ENCODE measurements around the gene TENT5C. TPM values are rescaled to one million over a fixed set of nuclear protein-coding genes. Genes with fewer than 3 reads are reported as not detected.

Gene TENT5C
- total RNA-seq, 1 experiment from 2014 or later, result 1.4 TPM

DNA sequence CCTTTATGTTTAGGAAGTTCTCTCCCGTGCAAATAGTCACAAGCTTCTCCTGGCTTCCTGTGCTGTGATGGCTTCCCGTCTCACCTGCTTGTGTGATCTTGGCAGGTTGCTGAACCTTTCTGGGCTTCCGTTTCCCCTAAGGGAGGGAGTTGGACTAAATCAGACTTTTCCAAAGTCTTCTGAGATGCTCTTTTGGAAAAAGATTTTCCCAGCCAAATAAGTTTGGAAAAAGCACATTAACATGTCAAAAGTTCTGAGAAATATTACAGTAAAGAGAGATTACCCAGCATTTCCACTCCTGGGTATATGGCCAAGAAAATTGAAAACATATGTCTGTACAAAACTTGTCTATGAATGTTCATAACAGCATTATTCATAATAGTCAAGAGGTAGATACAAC is 36.0 kb upstream of the TENT5C start:
- Histone ChIP-seq H3K79me2 (ENCODE audit: insufficient read depth, low read length) (no peaks in the 10 kb centered on the region), H3K9me3 (ENCODE audit: control insufficient read depth in 1 of 2, insufficient read depth in 1 of 2, low read depth in 1 of 2, low read length in 2 of 2) (no peaks in the 10 kb centered on the region), H3K9me2 (ENCODE audit: insufficient read depth) (no peaks in the 10 kb centered on the region), H3K36me3 (ENCODE audit: control insufficient read depth in 1 of 2, insufficient read depth in 2 of 2, low read length in 2 of 2) (no peaks in the 10 kb centered on the region), H4K20me1 (ENCODE audit: insufficient read depth) (no peaks in the 10 kb centered on the region), H3K27ac (ENCODE audit: low read depth, low read length) (no peak overlapping the region), H3K4me3 (replicated peaks in 1 of 2; ENCODE audit: low read depth in 1 of 2, low read length in 2 of 2) (no peak overlapping the region), H3K27me3 (ENCODE audit: insufficient read depth, low read length) (no peaks in the 10 kb centered on the region), H3K4me2 (ENCODE audit: low read length) (no peak overlapping the region), H3K4me1 (ENCODE audit: control insufficient read depth in 1 of 2, insufficient read depth in 2 of 2, low read length in 2 of 2) (no peaks in the 10 kb centered on the region; a peak in 1 of 4 replicates), H3K9ac (ENCODE audit: low read length) (no peak overlapping the region), H2AFZ (ENCODE audit: low read depth, low read length, poor library complexity, severe bottlenecking) (no peak overlapping the region)
- no TSS peak for BruUV-seq (replicated peaks)
- TF ChIP-seq POLR2A (IDR thresholded peaks at IDR 0.05; ENCODE audit: borderline replicate concordance, extremely low read depth, insufficient read depth, insufficient read length), result no peak
- no peak for TF ChIP-seq SRF (IDR thresholded peaks at IDR 0.05; ENCODE audit: low read depth)
- TF ChIP-seq CEBPB (IDR thresholded peaks at IDR 0.05; ENCODE audit: low read depth), result no peak
- no peak for TF ChIP-seq RAD21 (IDR thresholded peaks at IDR 0.05; ENCODE audit: low read depth)
- TF ChIP-seq, protein P1, sequence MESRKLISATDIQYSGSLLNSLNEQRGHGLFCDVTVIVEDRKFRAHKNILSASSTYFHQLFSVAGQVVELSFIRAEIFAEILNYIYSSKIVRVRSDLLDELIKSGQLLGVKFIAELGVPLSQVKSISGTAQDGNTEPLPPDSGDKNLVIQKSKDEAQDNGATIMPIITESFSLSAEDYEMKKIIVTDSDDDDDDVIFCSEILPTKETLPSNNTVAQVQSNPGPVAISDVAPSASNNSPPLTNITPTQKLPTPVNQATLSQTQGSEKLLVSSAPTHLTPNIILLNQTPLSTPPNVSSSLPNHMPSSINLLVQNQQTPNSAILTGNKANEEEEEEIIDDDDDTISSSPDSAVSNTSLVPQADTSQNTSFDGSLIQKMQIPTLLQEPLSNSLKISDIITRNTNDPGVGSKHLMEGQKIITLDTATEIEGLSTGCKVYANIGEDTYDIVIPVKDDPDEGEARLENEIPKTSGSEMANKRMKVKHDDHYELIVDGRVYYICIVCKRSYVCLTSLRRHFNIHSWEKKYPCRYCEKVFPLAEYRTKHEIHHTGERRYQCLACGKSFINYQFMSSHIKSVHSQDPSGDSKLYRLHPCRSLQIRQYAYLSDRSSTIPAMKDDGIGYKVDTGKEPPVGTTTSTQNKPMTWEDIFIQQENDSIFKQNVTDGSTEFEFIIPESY (IDR thresholded peaks at IDR 0.05; ENCODE audit: extremely low read depth, insufficient replicate concordance, low read length), result no peak
- TF ChIP-seq, protein P2, sequence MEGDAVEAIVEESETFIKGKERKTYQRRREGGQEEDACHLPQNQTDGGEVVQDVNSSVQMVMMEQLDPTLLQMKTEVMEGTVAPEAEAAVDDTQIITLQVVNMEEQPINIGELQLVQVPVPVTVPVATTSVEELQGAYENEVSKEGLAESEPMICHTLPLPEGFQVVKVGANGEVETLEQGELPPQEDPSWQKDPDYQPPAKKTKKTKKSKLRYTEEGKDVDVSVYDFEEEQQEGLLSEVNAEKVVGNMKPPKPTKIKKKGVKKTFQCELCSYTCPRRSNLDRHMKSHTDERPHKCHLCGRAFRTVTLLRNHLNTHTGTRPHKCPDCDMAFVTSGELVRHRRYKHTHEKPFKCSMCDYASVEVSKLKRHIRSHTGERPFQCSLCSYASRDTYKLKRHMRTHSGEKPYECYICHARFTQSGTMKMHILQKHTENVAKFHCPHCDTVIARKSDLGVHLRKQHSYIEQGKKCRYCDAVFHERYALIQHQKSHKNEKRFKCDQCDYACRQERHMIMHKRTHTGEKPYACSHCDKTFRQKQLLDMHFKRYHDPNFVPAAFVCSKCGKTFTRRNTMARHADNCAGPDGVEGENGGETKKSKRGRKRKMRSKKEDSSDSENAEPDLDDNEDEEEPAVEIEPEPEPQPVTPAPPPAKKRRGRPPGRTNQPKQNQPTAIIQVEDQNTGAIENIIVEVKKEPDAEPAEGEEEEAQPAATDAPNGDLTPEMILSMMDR (IDR thresholded peaks at IDR 0.05 in 2 of 3, conservative IDR thresholded peaks at IDR 0.05 in 1 of 3; ENCODE audit: borderline replicate concordance in 1 of 3, insufficient read depth in 1 of 3, low read depth in 2 of 3, low read length in 2 of 3), result no peak
- no peak for TF ChIP-seq EZH2phosphoT487 (IDR thresholded peaks at IDR 0.05; ENCODE audit: borderline replicate concordance)
- no peak for TF ChIP-seq TCF7L2 (IDR thresholded peaks at IDR 0.05; ENCODE audit: borderline replicate concordance, extremely low read depth, insufficient read depth, insufficient read length)
- no peak for TF ChIP-seq EZH2 (IDR thresholded peaks at IDR 0.05)
- no peak for TF ChIP-seq JUND (IDR thresholded peaks at IDR 0.05)
- TF ChIP-seq EGR1 (IDR thresholded peaks at IDR 0.05; ENCODE audit: low read depth), result no peak
- no peak for TF ChIP-seq ELF1 (IDR thresholded peaks at IDR 0.05; ENCODE audit: borderline replicate concordance, low read depth)
- TF ChIP-seq CBX3 (IDR thresholded peaks at IDR 0.05; ENCODE audit: low read depth), result no peak
- no peak for TF ChIP-seq ZNF274 (IDR thresholded peaks at IDR 0.05; ENCODE audit: low read depth, low read length)
- TF ChIP-seq REST (IDR thresholded peaks at IDR 0.05; ENCODE audit: low read depth), result no peak
- TF ChIP-seq SP1 (IDR thresholded peaks at IDR 0.05; ENCODE audit: low read depth), result no peak
- TF ChIP-seq, protein P3, sequence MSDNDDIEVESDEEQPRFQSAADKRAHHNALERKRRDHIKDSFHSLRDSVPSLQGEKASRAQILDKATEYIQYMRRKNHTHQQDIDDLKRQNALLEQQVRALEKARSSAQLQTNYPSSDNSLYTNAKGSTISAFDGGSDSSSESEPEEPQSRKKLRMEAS (IDR thresholded peaks at IDR 0.05), result no peak
- TF ChIP-seq YY1 (IDR thresholded peaks at IDR 0.05; ENCODE audit: extremely low read depth, insufficient replicate concordance, low read depth, low read length), result no peak
- TF ChIP-seq POLR2AphosphoS5 (IDR thresholded peaks at IDR 0.05; ENCODE audit: low read depth, low read length), result no peak
- TF ChIP-seq SIN3A (IDR thresholded peaks at IDR 0.05; ENCODE audit: low read depth), result no peak
- intact Hi-C loops (cut with micrococcal nuclease), result no loop called here
- ChIA-PET CTCF (no interaction called here), POLR2A (no interaction called here), RAD21 (ENCODE audit: low non-redundant PET in 1 of 2, low total read pairs in 2 of 2, uncharacterized antibody in 2 of 2, unreplicated experiment in 2 of 2) (interaction anchor here in 1 of 2 experiments (0.7 kb wide), 1 partner anchor 311 kb away, joined by 3 read pairs; no protein-coding TSS in a partner anchor)
- DNase-seq (ENCODE audit: low read depth, low spot score) (no peak), ATAC-seq (no peak)
